ENCODE measurements around the gene PDE4D.

DNA sequence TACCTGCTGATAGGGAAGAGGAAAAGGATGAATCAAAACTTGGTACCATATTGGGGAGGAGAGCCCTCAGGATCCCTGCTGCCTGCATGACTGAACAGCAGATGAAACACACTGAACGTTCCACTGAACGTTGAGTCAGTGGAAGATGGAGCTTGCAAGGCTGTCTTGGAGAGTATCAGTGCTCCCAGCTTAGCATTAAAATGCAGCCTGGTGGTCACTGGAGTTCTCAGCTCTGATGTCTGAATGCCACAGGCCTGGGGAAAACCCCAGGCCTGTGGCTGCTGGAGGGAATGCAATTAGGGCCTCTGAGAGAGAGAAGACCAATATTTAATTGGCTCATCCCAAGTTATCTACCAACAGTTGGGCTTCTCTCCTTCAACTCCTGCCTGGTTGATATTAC is 54.5 kb downstream of the PDE4D start:
- no peak for TF ChIP-seq POLR2AphosphoS5 (IDR thresholded peaks at IDR 0.05; ENCODE audit: low read depth, low read length)
- TF ChIP-seq POLR2A (IDR thresholded peaks at IDR 0.05; ENCODE audit: low read depth, low read length), result no peak
